HL-60/S4 treated with phorbol 12-myristate 13-acetate at 8.2 ng/mL for 4 days and 3 days (cell line): ENCODE data around the gene SASH1.

ENCODE experiments used
- in situ Hi-C: fragments of 300-500 bp; cut with MboI; formaldehyde crosslinking; loops from 2 replicates; pipeline ENCODE4 v1.15.0; 2022; ENCODE audit warnings: low sequenced_read_pairs

Gene SASH1

DNA sequence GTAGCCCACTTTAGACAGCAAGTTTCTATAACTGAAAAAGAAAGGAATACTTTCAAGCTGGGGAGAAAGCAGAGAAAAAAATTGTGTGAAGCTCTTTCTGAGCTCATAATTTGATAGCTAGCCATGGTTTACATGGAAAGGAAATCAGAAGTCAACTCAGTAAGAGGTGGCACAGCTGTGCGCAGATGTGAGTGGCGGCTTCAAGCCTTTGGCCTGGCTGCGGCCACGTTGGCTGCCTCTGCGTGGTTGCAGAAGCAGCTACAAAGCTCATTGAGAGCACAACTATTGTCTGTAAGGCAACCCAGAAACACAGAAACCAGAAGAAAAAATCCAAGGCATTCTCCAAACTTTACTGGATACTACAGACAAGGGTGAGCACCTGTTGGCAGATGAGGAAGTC is 136.9 kb downstream of the SASH1 start:
- in situ Hi-C loops = no loop called here

DNA sequence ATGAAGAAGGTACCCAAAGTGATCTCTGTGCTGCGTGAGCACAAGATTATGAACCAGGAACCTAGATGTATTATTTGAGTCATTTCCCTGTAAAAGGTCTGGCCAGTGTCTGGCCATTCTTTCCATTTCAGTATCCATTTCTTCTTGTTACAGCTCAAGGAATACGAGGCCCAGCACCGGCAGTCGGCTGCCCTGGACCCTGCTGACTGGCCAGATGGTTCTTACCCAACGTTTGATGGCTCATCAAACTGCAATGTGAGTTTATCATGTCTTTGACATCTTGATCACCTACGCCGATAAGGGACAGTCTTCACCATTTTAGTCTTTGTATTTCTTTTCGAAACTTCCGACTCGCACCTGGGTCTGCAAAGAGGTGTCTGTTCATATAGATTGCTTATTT is 144.8 kb downstream of the SASH1 start:
- in situ Hi-C loops = no loop called here

DNA sequence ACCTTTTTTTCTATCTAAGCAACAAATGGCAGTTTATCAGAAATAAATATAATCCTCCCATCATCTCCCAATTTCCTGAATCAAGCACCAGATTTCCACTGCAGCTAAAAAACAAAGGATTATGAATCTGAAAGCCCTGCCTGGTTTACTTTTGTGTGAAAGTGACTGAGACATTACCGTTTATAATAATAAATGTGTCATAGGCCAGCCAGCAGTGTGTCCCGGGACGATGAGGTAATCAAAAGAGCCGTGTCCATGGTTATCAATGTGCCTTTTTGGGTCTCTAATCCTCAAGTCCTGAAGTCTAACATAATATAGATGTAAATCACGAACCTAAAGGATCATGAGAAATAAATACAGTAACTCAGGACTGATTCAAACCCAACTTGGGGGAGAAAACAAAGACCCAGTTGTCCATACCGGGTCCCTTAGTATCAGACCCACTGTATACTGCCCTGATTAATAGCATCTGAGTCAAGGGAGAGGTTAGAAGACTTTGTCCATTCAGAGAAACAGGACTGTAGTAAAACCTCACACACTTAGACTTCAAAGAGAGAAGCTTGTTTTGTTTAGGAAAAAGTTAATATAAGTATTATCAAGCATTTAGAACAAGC is 149.1 kb downstream of the SASH1 start:
- in situ Hi-C loops = no loop called here

DNA sequence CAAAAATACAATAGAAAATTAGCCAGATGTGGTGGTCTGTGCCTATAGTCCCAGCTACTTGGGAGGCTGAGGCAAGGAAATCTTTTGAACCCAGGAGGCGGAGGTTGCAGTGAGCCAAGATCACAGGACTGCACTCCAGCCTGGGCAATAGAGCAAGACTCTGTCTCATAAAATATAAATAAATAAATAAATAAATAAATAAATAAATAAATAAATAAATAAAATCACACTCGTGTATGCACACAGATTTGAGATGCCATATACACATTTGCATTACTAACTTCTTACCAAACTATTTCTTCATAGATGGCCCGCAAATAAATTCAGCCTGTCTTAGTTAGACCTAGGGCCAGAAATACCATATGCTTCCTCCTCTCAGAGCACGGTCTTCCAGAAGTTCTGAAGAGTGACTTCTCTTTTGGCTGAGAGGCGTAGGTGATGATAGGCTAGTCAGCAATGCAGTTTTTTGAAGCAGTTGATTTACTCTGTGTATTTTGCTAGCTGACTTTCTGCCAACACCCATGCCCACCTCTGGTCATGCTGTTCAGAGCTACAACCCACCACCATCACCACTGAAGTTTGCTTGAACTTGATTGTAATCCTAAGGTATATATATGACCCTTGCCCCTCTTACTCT is 150.1 kb downstream of the SASH1 start:
- in situ Hi-C loops = no loop called here

DNA sequence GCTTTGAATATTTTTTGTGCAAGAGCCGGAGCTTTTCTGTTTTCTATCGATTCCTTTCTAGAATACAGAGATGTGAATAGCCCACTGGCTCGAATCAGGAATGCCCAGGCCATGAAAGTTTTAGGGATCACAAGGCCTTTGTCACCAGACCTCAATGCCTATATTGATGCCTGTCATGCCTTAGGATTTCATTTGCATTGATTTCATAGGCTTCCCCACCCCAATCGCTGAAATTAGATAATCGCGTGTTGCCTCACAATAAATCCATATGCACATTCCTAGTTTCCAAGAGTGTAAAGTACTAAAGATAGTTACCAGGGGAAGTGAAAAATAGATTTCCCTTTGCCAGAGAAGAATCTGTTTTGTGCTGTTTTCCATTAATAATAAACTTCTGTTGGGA is 150.8 kb downstream of the SASH1 start:
- in situ Hi-C loops = no loop called here

DNA sequence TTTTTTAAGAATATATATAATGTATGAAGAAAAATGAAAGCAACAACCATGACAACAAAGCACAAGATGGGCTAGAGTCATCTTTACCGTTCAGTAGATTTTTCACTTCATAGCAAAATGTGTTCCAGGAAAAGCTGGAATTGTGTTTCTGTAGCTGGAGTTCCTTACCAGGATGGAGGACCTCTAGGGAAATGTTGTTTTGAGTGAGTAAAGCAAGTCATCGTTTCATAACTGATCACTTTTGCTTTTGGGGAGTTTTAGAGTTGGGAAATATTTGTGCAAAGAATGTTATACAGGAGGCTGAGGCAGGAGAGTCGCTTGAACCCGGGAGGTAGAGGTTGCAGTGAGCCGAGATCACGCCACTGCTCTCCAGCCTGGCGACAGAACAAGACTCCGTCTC is 151.6 kb downstream of the SASH1 start:
- in situ Hi-C loops = no loop called here

DNA sequence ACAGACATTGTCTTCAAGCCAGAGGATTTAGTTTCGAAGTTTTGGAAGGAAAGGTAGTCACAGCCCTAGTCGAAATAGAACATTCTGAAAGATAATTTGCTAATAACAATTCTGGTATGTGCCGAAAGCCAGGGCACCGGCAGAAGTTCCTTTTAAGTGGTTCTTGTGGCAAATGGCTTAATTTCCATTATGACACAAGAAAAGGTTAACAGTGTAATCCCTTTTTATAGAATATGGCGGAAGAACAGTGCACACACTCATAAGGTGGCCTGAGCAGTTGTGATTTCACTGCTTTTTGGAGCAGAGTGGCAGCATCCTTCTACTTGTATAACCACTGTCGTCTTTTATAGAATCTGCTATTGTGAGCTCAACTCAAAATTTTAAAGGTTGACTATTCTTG is 152.4 kb downstream of the SASH1 start:
- in situ Hi-C loops = no loop called here

DNA sequence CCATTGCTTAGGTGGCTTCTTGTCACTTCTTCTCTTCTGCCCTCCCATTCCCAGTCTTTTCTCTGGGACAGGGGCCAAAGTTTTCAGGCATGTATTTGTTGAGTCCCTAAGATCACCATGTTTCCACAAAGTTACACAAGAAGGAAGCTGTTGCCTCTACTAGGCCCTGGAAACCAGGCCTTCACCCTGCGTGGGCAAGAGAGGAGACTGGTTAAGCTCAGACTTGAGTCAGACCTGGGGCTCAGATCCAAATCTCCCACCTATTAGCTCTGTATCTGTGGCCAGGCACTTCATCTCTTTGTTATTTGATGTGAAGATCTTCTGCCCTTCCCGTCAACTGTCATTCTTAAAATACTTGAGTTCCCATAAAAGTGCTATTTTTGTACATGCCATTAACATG is 154.6 kb downstream of the SASH1 start:
- in situ Hi-C loops = no loop called here

DNA sequence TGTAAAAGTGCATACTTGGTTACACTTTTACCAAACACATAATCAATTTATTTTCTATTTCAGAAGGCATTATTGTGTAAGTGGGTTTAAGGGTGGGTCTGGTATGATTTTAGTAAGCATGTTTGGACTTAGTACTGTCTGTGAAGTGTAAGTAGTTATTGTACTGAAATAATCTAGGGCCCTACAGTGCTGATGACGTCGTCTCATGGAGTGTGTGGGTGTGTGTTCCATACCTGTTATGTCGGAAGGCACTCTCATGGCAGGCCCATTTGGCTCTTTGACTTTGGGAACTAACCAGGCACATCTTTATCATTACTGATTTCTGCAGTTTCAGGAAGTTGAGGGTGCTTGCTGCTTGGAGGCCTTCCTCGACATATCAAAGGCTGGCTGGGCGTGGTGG is 155.1 kb downstream of the SASH1 start:
- in situ Hi-C loops = no loop called here

DNA sequence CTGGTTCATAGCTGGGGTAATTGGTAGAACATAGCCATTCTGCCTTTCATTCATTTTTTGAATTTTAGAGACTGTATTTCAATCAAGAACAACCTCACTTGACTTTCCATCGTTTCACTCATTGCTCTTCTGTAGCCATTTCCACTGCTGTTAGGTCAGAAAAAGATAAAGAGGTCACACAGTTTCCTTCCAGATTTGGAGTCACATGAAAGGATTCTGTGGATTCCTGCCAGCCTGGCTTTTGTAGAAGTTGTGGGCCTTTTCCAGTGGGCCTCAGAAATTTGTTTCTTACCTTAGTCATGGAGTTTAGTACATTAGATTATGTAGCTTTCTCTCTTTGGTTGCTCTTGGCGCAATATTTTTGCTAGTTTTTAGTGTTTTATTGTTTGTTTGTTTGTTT is 157.8 kb downstream of the SASH1 start:
- in situ Hi-C loops = no loop called here

DNA sequence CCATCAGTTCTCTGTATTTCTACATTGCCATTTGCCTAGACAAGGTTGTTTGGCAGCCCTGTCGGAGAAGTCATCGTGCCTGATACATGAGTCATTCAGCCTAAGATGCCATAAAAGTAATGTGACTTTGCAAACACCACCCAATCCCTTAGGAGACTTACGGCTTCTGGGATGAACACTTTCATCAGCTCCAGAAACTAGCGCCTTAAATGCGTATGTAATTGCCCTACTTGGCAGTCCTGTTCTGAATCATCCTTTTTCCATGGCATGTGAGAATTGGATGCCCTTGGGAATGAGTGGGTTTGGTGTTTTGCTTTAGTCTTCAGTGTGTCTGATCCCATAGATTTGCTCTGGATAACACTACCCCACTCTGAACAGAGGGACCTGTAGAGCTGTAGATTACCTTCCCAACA is 158.5 kb downstream of the SASH1 start:
- in situ Hi-C loops = no loop called here

DNA sequence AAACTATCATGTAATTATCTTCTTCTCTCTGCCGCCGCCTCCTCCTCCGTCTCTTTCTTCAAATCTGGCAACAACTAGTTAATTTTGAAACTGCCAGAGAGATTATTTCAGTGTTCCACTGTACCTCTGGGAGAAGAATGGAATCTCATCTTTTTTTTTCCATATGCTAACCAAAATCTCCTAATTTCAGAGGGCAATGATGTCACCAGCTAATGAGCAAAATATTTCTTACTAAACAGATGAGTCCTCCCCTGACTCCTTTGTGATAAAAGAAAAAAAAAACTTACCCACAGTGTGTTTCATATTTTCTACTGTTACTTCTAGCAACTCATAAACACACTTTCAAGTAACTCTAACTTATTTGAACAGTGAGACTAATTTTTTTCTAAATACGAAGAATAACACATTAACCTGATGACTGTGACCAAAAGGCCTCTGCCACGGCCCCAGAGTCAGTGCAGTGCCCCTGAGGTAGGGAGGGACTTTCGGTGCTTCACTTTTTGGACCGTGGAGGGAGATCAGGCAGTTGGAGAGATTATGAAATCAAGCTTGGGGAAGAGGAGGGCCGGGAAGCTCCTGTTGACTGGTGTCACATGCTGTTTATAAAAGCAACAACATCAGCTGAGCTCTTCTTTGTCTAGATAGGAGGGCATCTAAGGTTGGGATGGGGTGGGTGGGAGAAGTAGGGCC is 159.6 kb downstream of the SASH1 start:
- in situ Hi-C loops = no loop called here

DNA sequence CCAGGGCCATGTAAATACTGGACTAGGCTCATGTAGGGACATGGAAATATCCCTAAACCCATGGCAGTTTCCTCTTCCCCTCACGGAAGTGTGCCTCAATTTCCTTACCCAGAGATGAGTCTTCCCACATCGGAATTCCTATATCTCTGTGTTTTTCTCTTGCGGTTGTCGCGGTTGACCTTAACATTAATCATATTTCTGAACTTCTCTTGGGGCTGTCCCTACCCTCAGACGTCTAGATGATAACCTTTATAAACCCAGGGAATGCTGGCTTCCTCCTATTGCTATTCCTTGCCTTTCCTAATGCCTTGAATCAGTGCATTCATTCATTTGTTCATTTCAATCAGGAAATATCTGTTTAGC is 160.1 kb downstream of the SASH1 start:
- in situ Hi-C loops = no loop called here

DNA sequence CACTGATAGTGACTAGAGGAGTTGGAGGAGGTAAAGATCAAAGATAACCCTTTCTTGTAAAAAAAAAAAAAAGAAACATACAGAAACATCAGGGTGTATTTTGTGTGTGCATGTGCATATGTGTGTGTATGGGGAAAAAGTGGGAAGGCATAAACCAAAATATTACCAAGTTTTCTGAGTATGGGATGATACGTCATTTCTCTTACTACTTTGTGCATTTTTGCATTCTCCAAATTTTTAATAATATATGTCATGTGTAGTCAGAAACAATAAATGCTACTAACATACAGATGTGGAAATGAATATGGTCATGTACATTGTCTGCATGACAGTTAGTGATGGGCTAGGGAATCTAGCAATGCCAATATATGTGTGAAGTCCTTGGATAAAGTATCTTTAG is 161.1 kb downstream of the SASH1 start:
- in situ Hi-C loops = no loop called here

DNA sequence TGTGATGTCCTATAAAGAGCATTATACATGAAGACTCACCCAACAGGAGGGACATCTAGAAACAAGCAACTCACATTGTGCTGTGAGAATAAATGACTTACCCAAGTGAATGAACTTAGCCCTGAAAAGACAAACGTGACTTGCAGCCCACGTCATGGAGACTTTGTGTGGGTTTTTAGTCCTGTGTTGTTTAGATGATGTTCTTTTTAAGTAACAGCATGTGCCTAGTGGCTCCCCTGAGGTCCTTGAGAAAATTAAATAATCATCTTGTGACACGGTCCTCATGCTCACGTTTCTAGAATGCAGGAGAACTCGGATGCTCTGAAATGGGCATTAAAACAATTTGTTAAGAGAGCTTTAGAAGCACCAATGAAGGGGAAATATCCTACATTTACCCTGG is 165.1 kb downstream of the SASH1 start:
- in situ Hi-C loops = no loop called here

DNA sequence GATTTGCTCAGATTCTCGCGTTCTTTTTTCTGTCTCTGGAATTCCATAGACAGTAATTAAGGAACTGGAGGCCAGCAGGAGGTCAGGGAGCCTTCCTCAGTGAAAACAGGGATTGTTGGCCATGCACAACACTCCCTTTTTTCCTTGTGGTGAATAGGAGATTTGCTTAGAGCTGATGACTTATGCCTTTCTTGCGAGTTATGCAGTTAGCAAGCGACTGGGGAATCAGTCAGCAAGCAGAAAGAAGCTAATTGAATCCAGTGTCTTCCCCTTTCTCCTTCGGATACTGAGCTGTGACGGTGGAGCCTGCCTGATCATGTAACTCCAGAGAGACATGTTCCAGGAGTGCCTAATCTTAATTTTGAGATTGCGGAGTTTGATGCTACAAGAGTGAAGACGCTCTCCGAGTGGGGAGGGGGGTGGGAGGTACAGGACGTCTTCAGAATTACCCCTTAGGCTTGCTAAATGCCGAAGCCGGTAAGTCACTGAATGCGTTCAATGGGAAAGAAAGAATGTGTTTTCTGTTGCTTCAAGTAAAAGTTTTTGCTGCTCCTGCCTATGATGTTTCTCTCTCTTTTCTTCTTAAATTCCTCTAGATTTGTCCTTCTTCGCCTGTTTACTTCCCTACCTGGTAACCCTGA is 165.9 kb downstream of the SASH1 start:
- in situ Hi-C loops = no loop called here

DNA sequence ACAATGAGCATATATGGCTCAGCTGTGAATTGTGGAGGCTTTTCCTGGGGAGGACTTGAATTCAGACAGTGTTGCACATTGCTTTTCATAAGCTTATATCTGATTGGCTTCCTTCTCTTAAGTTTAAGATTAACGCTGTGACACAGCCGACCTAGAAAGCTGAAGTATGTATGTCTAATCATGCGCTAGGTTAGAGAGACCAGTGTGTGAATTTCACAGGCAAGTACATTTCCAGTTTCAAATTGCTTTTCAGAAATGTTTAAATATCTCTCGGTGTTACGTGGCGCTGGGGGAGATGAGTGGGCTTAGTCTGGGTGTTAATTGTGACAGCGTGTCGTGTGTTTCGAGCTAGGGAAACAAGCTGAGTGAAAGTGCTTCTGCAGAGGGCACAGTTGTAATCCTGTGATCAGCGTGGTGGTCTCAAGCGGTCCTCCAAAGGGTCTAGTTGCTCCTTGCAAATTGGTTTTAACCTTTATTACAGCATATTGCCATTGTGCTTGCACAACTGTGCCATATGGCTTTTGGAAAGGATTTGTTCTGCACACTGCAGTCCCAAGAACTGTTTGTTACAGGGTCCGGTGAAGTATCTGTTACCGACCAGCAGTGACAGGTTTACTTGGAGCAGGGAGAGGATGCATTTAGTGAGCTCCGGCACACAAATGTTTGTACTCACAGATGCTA is 166.6 kb downstream of the SASH1 start:
- in situ Hi-C loops = no loop called here

DNA sequence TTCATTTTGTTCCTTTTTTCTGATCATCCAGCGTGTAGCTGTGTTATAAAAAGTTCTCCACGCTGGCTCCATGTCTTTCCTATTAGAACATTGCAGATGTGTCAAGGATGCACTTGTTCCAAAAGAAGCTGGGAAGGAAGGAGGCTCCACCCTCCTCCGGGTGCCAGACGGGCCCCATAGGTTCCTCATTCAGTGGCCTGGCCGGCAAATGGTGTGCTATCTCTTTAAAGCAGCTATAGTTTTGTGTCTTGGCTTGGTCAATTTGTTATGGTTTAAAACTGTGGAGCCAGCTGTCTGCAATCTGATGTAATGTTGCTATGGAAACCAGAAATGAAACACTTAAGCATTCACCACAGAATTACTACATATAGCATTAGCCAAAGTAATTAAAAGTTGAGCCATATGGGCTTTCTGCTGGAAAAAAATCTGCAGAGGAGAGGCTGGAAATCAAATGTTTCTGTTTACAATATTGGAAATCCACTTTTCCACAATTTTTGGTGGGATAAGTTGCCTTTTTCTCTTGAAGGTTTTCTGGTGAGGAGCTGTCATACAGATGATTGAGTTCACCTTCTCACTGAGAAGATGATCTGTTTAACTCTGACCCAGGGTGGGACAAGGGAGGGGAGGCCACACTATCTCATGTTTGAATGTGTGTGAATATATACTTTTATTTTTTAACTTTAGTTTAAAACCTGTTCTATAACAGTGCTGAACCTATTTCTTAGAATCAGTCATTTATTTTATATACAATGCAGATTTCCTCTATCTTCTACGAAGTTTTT is 167.4 kb downstream of the SASH1 start:
- in situ Hi-C loops = no loop called here

DNA sequence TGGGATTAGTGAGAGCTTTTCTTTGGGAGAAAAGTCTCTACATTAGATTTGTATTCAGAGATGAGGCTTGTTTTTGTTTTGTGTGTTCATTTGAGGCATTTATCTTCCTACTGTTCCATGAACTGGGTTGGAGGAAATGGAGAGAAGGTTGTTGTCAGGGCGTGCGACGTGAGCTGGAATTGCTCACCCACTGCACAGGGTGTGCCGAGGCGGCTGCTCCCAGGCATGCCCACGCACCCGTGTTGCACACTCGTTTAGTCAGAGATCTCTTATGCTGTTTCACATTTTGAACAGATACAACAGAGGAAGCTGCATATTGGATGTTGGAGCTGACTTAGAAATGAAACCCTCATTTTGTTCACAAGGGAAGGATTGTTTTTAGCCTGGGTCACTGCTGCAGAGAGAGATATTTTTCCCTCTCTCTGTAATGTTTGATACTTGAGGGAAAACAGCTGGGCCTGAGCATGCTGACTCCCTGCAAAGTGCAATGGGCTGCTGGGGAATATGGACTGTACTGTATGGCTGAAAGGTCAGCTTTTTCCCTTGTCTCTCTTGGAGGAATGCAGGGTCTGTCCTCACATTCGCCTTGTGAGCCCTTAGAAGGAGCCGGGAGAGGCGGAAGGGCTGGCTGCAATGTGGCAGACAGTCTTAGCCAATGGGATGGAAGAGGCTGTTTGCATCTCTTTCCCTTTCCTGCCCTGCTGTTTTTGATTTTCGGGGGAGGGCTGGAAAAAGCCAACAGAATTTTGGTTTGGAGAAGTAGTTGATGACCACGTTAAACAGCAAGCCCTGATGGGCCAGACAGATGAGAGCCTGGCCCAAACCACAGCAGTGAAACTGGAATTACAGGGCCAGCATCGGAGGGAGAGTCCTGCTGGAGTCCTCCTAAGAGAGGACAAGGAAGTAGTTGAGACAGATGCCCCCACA is 170.8 kb downstream of the SASH1 start:
- in situ Hi-C loops = no loop called here
